Neural crest cell (in vitro differentiated cells): ENCODE results near the gene MAGI2. TPM values are rescaled to one million over a fixed set of nuclear protein-coding genes. Genes with fewer than 3 reads are reported as not detected.

Source experiments
- DNase-seq: peaks from one replicate; pipeline ENCODE4 v3.0.0; 2021; ENCODE audit warnings: low read depth, mixed read lengths, low spot score
- H3K27ac Mint-ChIP-seq: one replicate; pipeline ENCODE4 v1.8.0; 2021; ENCODE audit warnings: mild to moderate bottlenecking, mixed read lengths; ENCODE audit not compliant: unreplicated experiment
- H3K27me3 Mint-ChIP-seq: 2 replicates; pipeline ENCODE4 v1.8.0; 2021; ENCODE audit warnings: low read depth, mild to moderate bottlenecking, mixed read lengths
- H3K36me3 Mint-ChIP-seq: 2 replicates; pipeline ENCODE4 v1.8.0; 2021; ENCODE audit warnings: low read depth, mild to moderate bottlenecking, mixed read lengths
- H3K4me1 Mint-ChIP-seq: 2 replicates; pipeline ENCODE4 v1.8.0; 2021; ENCODE audit warnings: mixed read lengths
- H3K4me3 Mint-ChIP-seq: one replicate; pipeline ENCODE4 v1.8.0; 2021; ENCODE audit warnings: mild to moderate bottlenecking, mixed read lengths
- H3K9me3 Mint-ChIP-seq: 2 replicates; pipeline ENCODE4 v1.8.0; 2021; ENCODE audit warnings: mixed read lengths
- total RNA-seq: library from RNA; stranded (reverse); gene quantifications from 2 replicates; pipeline ENCODE4 v1.2.1, GENCODE V29; 2021
- TF ChIP-seq, protein P1 (sequence below): fragments of 200-600 bp; sonication (generic); conservative IDR thresholded peaks from 2 replicates; pipeline ENCODE4 v1.5.0; 2021; ENCODE audit warnings: antibody characterized with exemption, mild to moderate bottlenecking

MAGI2 gene
- total RNA-seq, 1 donor from 2014 or later = 10.0 TPM

DNA sequence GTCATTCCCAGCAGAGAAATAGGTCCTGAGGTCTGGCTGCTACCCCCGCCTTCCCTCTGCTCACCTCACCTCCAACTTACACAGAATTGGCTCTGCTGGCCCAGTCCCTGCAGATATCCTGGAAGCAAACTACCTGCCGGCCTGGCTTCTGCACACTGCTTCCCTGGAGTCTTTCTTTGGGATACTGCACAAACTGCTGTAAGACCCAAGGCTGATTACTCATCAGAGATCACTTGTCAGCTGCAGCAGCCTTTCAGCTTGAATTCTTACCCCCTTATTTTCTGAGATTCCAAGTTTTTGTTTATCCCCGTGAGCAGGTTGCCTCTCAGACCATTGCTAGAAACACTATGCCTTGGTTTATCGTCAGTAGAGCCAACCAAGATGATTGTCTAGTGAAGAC, 1228.5 kb downstream of the MAGI2 start:
- no peak overlapping the region for H3K4me3 Mint-ChIP-seq
- H3K9me3 Mint-ChIP-seq = no peaks in the 10 kb centered on the region
- H3K36me3 Mint-ChIP-seq = no peaks in the 10 kb centered on the region
- TF ChIP-seq, protein P1, sequence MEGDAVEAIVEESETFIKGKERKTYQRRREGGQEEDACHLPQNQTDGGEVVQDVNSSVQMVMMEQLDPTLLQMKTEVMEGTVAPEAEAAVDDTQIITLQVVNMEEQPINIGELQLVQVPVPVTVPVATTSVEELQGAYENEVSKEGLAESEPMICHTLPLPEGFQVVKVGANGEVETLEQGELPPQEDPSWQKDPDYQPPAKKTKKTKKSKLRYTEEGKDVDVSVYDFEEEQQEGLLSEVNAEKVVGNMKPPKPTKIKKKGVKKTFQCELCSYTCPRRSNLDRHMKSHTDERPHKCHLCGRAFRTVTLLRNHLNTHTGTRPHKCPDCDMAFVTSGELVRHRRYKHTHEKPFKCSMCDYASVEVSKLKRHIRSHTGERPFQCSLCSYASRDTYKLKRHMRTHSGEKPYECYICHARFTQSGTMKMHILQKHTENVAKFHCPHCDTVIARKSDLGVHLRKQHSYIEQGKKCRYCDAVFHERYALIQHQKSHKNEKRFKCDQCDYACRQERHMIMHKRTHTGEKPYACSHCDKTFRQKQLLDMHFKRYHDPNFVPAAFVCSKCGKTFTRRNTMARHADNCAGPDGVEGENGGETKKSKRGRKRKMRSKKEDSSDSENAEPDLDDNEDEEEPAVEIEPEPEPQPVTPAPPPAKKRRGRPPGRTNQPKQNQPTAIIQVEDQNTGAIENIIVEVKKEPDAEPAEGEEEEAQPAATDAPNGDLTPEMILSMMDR = no peak
- no peaks in the 10 kb centered on the region for H3K4me1 Mint-ChIP-seq
- no peaks in the 10 kb centered on the region for H3K27me3 Mint-ChIP-seq
- no peak for DNase-seq
- no peak overlapping the region for H3K27ac Mint-ChIP-seq

DNA sequence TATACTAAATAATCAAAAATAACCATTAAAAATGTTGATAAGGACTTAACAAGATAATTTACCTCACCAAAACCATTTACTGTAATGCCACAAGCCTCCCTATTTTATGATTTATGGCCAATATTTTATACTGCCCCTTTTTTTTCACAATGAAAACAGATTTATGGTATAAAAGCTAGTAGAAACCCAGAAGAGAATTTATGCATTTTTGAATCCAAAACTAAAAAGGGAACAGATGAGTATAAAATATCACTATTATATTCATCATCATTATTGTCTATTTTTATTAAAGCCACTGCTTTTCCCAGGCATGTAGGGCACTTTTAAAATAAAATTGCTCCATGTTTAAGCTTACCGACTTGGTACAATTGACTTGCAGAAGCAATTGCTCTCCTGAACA, 1229.9 kb downstream of the MAGI2 start:
- H3K27me3 Mint-ChIP-seq = no peaks in the 10 kb centered on the region
- no peaks in the 10 kb centered on the region for H3K36me3 Mint-ChIP-seq
- TF ChIP-seq, protein P1 = no peak
- H3K9me3 Mint-ChIP-seq = no peaks in the 10 kb centered on the region
- no peak for DNase-seq
- no peaks in the 10 kb centered on the region for H3K4me1 Mint-ChIP-seq
- H3K27ac Mint-ChIP-seq = no peak overlapping the region
- no peak overlapping the region for H3K4me3 Mint-ChIP-seq

DNA sequence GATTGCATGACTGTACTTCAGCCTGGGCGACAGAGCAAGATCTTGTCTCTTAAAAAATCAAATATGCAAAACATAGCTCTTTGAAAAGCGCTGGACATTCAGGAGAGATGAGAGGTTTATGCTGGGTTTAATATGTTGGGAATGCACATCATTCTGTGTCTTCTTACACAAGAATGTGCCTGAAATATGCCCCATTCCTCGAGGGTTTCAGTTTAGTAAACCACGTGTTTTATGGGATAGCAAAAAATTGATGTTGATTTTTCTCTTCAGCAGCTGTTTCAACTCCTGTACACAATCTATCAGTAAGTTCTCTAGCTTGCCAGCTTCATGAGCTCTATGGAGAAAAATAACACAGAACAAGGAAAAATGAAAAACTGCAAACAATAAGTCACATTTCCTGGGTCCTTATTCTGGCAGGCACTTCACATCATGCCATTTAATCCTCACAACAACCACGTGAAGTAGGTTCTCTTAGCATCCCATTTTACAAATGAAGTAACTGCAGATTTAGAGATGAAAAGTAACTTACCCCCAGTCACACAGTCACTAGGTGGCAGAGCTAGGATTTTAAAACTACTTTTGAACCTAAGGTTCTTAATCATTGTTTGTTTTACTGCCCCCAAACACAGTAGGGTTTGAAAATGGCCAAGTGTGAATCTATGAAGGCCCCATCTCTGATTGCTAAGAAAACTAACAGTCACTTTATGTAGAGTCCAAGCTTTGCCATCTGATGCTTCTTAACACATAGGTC, 1231.3 kb downstream of the MAGI2 start:
- Mint-ChIP-seq H3K4me1 (no peaks in the 10 kb centered on the region), H3K4me3 (no peak overlapping the region), H3K36me3 (no peaks in the 10 kb centered on the region), H3K9me3 (no peaks in the 10 kb centered on the region), H3K27ac (no peak overlapping the region), H3K27me3 (no peaks in the 10 kb centered on the region)
- TF ChIP-seq, protein P1 = no peak
- no peak for DNase-seq

DNA sequence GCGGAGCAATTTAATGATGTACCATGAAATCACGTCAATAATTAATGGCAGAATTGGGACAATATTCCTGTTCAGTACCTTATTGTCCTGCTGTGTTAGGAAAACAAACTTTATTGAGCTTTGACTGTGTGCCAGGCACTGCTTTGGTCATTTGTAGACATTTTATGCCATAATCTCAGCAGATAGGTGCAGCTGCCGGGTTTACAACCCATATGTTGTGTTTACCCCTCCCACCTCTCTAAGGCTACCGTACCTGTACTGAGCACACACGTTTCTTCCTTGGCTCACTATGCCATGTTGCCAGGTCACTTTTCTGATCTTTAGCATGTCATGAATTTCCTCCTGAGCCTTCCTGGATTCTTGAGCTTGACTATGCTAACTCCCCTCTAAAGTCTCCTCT, 1232.7 kb downstream of the MAGI2 start:
- peak overlapping the region; percentile 64 for H3K27ac Mint-ChIP-seq
- H3K36me3 Mint-ChIP-seq = no peaks in the 10 kb centered on the region
- no peaks in the 10 kb centered on the region for H3K4me1 Mint-ChIP-seq
- no peak for DNase-seq
- no peaks in the 10 kb centered on the region for H3K9me3 Mint-ChIP-seq
- TF ChIP-seq, protein P1 = no peak
- no peaks in the 10 kb centered on the region for H3K27me3 Mint-ChIP-seq
- no peak overlapping the region for H3K4me3 Mint-ChIP-seq

DNA sequence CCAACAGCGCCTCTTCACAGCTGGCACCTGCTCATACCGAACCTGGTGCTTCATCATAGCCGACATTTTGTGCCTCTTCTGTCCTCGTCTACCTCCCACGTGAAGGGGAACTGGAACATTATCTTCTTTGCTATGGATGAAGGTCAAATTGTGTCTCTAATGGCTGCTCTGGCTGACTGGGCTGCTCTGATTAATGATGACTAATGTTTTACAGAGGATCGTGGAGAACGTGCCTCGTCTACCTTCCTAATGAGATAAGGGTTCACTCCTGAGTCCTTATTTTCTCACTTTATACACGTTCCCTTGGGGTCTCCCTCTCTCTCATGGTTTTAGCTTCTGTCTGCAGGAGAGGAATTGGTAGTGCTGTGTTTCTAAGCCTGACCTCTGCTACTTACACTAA, 1234.6 kb downstream of the MAGI2 start:
- no peak overlapping the region for H3K4me3 Mint-ChIP-seq
- H3K9me3 Mint-ChIP-seq = no peaks in the 10 kb centered on the region
- H3K27me3 Mint-ChIP-seq = no peaks in the 10 kb centered on the region
- no peak overlapping the region for H3K27ac Mint-ChIP-seq
- H3K4me1 Mint-ChIP-seq = no peaks in the 10 kb centered on the region
- H3K36me3 Mint-ChIP-seq = no peaks in the 10 kb centered on the region
- TF ChIP-seq, protein P1 = no peak
- no peak for DNase-seq
